GM19193 (cell line): ENCODE measurements around the gene KRT75.

ENCODE experiments used
- POLR2A ChIP-seq: IDR thresholded peaks from 4 replicates; pipeline ENCODE4 v1.6.1; 2011; ENCODE audit not compliant: insufficient read depth, insufficient read length; ENCODE audit errors: extremely low read depth

The KRT75 gene

DNA sequence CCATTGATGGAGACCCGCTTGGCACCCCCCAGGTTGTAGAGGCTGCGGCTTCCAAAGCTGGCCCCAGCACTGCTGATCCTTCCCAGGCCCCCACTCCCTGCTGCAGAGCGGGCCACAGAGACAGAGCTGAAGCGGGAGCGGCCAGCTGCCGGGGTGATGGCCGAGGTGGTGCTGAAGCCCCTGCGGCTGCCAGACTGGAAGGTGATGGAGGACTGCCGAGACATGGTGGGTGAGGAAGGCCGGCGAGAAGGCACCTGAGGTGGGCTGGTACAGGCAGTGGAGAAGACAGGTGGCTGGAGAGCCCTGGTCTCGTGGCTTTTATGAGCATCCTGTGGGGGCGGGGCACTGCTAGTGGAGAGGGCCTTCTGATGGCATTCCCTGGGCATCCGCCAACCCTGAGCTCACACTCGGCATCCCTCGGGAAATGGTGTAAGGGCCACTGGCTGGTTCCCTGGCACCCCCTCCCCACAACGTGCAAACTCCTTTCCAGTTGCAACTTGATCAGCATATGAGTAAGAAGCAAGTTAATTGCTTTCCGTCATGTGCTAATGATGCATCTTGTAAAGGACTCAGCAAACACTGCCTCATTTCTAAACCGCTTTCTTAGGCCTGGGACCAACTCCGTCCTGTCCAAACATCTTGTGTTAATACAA is at the start of gene KRT75:
Gene KRT75 (minus strand): TSS at position 291 of the 653 bp plus-strand sequence. CDS start 67 bp downstream, at position 224.
- no peak for TF ChIP-seq POLR2A

- no peak for TF ChIP-seq POLR2A
These were observed 45.9 kb upstream of the KRT75 start for GRCh38 chr12:52480073-52480472.

GRCh38 chr12:52477651-52478050 is 43.5 kb upstream of the KRT75 start:
- TF ChIP-seq POLR2A, result no peak

DNA sequence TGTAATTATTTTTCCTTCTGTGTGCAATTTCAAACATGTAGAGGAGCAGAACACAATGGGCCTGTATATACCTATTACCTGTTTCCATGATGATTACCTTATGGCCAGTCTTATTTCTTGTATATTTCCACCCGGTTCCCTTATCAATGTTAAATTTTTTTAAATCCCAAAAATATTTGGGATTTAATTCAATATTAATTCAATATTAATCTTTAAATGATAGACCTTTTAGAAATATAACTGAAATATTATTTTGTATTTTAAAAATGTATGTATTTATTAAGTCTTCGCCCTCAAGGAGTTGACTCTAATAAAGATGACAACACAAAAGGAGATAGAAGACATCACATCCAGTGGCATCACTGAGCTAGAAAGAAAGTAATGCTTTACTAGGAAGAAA is 40.0 kb upstream of the KRT75 start:
- no peak for TF ChIP-seq POLR2A

DNA sequence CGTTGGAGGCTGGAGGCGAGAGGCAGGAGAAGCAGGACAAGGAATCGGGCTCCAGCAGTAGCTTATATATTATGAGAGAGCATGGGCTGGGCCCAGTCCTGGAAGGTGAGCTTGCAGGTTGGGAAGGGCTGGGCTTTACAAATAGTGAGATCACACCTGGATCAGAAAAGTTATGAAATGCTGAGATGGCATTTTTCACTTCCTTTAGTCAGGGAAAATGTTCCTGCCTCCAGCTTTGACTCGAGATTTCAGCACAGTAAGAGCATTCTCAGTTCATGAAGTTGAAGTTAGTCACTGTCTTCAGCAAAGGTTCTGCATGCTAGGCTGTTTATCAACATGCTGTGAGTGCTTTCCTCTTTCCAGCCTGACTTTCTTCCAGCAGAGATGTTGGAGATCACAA is 39.6 kb upstream of the KRT75 start, which contains the start of gene KRT6C:
Gene KRT6C (minus strand): TSS at position 38 of the 400 bp plus-strand sequence. CDS start 68 bp downstream, outside the sequence.
- TF ChIP-seq POLR2A, result no peak

GRCh38 chr12:52469853-52470252 is 35.7 kb upstream of the KRT75 start:
- TF ChIP-seq POLR2A, result no peak

- TF ChIP-seq POLR2A, result no peak
These were observed 30.7 kb upstream of the KRT75 start for GRCh38 chr12:52464897-52465296.

DNA sequence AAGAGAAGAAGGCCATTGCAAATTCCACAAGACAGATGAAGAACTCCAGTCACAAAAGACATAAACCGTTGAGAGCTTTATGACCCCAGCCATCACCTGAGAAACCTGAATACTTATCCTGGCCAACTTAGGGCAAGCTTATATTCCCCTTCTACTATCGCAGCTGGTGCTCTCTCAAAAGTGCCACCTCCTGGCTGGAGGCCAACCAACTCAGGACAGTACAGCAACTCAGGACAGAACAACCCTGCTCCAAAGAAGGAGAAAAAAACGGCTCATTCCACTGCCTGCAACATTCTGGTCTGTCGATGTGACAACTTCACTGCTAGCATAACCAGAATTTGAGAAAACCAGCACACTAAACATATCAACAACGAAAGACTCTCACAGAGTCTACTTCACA is 27.5 kb upstream of the KRT75 start:
- no peak for TF ChIP-seq POLR2A

DNA sequence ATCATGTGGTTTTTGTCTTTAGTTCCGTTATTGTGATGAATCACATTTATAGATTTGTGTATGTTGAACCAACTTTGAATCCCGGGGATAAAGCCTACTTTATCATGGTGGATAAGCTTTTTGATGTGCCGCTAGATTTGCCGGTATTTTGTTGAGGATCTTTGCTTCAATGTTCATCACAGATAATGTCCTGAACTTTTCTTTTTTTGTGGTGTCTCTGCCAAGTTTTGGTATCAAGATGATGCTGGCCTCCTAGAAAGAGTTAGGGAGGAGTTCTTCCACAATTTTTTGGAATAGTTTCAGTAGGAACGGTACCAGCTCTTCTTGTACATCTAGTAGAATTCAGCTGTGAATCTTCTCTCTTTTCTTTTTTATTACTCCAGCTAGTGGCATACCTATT is 24.7 kb upstream of the KRT75 start:
- TF ChIP-seq POLR2A, result no peak

DNA sequence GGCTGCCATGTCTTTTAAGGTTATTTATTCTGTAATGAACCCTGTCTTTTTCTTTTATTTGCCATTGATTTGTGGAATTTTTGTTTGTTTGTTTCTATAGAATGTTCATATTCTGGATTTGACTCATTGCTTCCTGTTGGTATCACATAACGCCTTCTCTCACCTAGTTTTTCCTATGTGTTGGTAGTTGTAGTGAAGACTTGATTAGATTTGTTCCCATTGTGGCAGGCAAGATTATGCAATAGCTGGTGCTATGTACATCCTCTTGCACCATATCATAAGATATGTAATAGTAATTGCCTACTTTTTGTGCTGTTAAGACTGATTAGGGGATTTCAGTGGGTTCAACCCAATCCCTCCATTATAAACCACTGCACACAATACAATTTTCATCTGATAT is 21.6 kb upstream of the KRT75 start:
- no peak for TF ChIP-seq POLR2A

GRCh38 chr12:52454411-52455201 is 20.4 kb upstream of the KRT75 start:
- TF ChIP-seq POLR2A, result no peak

DNA sequence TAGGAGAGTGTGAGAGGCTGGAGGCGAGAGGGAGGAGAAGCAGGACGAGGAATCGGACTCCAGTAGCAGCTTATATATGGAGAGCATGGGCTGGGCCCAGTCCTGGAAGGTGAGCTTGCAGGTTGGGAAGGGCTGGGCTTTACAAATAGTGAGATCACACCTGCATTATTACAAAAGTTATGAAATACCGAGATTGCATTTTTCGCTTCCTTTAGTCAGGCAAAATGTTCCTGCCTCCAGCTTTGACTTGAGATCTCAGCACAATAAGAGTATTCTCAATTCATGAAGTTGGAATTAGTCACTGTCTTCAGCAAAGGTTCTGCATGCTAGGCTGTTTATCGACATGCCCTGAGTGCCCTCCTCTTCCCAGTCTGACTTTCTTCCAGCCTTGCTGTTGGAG is 17.9 kb upstream of the KRT75 start, which contains the start of gene KRT6B:
Gene KRT6B (minus strand): TSS at position 46 of the 400 bp plus-strand sequence. CDS start 68 bp downstream, outside the sequence.
- no peak for TF ChIP-seq POLR2A

DNA sequence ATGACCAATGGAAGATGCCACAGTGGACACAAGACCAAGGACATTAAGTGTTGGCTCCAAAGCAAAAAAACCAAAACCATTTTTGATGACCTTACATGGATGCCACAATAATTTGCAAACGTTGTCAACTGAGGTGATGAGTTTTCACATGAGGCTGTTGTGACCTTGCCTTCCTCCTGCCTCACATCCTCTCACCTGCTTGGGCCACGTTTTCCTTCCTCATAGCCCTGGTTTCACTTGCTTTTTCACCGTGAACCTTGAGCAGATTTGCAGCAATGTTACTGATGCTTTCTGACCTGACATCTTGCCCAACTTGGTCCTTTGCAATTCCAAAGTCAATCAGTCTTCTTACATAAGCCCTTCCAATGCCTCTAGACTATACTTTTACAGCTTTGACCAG is 14.1 kb upstream of the KRT75 start:
- TF ChIP-seq POLR2A, result no peak

DNA sequence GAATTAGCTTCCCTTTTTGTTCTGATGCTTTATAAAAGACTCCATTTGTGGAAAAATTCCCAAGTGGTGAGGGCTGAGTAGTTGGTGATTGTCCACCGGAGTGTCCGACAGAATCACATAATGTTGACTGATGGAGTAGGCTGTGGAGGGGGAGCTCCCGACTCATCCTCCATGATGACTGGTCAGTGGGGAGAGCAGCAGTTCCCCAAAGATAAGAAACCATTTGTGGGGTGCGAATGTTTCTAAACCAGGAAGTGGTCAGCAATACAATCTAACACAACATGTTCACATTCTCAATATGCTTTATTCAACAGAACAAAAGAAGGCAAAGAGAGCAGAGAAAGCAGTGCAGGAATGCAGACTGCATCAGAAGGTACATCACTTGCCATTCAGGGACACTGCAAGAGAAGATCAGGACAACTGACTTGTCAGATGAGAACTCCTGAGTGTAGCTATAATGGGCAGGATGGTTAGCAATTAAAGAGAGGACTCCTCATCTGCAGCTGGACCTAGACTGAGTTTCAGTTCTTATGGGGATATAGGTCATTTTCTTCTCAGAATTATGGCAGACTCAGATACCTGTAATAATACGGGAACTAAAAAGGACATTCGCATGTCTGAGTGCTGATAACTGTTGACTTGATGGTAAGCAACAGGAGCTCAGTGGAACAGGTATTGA is 12.3 kb upstream of the KRT75 start:
- no peak for TF ChIP-seq POLR2A

DNA sequence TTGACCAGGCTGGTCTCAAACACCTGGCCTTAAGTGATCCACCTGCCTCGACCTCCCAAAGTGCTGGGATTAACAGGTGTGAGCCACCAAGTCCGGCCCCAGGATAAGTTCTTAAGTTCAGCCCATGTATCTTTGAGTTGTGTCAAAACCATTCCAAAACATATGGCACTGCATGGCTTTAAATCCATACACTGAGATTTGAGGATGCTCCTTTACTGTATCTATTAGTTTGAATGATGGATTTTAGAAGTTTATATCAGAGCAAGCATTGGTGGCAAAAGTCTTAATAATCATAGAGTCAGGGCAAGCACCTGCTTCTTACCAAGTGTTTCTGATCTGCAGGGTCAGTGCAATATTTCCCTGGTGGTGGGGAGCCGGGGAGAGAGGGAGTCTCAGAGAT is 11.7 kb upstream of the KRT75 start:
- TF ChIP-seq POLR2A, result no peak
